Activated CD8-positive, alpha-beta memory T cell treated with anti-CD3 and anti-CD28 coated beads for 24 hours (primary cell): ENCODE results near the gene ZSCAN26.
A peak's percentile ranks its signal among the peaks of the same experiment; 100 is the strongest.

Experiments used
- DNase-seq: peaks from one replicate; pipeline ENCODE4 v3.0.0-alpha.2; 2020

The ZSCAN26 gene

DNA sequence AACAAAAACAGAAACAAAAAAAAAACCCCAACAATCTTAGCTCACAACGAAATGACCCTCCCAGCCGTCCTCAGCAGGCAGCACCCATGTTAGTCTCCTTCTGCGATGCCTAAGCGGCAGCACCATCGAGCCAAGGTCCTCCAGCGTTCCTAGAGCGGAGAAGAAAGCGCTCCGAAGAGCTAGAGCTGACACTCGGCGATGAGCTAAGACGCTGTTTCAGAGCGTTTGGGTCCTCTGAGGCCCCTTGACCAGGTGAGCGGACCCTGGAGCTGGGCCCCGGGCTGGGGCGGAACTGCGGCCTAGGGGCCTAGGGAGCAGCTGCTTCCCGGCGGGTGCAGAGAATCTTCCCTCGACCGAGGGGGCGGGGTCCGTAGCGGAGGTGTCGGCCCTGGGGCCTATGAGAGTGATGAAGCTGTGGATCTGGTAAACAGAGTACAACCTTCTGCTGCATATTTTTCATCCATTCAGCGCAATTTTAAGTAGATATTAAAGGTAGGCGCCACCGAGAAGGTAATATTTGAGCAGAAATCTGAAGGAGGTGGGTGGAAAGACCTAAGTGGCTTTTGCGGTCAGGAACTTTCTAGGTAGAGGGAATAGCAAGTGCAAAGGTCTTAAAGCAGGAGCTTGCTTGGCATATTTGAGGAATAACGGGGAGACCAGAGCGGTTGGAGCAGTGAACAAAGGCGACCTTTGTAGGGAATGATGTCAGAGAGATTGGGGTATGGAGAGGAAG lies at the start of gene ZSCAN26:
ZSCAN26 (plus strand) TSS at position 182 of the 733 bp plus-strand sequence. CDS start 4,777 bp downstream, outside the sequence.
- peak; percentile 95 for DNase-seq

- DNase-seq = no peak
Observed at GRCh38 chr6:28217890-28218289, 49.1 kb upstream of the ZSCAN26 start.

DNA sequence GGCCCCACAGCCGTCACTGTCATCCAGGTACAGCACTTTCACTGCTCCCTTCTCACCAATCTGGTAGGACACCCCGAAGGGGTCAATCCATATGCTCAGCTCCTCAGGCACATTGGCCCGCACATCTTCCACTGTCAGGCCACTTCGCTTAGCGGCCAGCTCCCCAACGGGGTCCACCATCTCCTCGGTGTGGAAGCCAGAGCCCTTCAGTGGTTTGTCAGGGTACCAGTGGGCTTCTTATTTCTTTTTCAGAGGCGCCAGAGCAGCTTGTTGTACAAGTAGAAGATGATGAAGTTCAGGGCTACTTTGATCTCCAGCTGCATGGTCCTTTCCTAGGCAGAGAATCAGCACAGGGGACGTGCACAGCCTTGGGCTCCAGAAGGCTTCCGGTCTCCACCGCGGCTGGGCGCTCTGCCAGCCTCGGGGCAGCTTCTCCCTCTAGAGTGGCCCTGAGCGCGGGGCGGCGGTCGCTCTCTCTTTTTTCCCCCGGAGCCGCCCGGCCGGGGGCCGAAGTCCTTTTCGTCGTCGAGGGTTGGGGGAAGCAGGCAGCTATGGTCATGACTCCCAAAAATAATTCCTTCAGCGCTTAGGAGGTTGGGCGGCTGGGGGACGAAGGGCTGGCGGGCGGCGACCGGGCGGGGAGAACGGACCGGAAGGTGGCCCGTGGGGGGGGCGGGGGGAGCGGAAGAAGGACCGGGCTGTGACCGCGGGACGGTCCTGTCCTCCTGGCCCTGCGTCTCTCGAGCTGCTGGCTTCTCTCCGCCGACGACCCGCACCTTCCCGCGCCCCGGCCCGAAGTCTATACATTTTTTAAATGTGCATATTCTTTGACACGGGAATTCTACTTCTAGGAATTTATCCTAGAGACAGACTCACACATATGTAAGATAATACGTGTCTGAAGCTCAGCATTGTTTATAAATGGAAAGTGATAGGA lies 48.4 kb upstream of the ZSCAN26 start:
- peak; percentile 72 for DNase-seq

DNA sequence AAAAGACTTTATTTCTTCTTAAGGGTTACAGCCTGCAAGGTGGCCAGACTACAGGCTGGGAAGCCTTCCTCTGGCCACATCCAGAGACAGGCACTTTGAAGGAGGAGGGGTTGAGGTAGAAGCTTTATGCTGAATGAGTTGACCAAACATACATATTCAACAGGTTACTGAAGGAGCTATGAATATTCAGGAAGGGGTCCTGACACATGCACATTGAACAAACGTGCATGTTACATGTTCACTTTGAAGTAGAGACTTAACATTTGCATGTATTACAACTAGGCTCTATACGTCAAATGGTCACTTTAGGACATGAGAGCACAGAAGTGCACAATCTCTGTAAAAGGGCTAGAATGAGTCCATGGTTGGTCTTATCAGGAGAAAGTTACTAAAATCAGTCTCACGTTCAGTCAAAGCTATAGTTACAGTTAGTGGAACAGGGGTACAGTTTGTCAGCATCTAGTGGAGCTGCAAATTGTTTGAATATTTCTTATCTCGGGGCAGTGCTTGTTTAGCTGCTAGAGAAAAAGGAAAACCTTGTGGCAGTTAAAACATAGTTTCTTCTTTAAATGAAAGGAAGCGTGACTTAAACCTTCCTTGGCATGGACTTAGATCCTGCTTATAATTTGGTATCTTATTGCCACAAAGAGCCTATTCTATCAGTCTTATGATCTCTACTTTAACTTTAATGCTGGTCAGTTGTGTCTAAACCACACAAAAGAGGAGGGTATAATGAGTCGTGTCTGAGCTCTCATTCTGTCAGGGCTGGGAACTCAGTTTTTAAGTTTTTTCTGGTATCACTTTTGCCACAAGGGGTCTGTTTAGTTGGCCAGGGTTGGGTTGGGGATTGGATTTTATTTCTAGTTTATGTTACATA lies 46.4 kb upstream of the ZSCAN26 start:
- no peak for DNase-seq

- DNase-seq = no peak
Observed at GRCh38 chr6:28224131-28225055, 42.5 kb upstream of the ZSCAN26 start.

DNA sequence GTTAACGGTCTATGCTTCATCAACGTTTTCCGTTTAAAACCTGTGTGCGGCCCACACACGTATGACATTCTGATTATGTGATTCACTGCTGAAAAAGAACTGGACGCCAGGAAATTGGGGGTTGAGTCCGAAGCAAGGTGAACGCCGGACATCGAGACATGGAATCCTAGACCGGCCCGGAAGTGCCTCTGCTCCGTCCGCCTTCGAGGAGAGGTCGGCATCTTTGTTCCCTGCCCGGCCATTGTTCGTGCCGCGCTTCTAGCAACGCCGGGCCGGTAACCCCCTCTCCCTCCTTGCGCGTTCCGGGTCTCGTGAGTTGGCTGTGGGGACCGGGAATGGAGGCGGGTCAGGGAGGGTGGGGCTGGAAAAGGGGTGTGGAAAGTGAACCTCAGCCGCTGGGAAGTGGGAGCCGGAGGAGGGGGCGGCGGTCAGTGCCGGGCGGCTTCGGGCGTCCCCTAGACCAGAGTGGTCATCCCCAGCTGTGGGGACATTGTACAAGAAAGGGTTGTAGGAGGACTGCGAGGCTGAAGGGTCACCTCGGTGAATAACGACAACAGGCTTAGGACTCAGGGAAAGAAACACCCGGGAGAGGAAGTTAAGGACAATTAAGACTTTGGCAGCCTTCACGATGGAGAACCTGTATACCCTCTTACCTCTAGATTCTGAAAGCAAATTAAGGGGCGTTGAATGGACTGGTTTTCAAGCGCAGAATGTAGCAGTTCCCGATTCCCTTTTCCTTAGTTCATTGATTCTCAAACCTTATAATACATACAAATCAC lies 41.7 kb upstream of the ZSCAN26 start, which contains the start of gene ZSCAN9:
ZSCAN9 (plus strand) TSS at position 220 of the 779 bp plus-strand sequence. CDS start 1,810 bp downstream, outside the sequence.
- DNase-seq = peak; percentile 82

DNA sequence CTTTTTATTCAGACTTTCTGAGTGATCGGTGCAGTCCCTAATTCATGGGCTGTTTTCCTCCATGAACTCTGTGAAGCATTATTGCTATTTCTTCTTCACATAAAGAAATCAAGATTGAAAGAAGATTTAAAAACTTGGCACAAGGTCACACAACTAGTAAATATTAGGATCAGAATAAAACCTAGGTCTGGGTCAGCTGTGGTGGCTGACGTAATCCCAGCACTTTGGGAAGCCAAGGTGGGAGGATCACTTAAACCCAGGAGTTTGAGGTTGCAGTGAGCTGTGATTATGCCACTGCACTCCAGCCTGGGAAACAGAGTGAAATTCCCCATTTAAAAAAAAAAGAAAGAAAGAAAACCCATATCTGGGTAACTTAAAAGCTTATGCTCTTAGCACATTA lies 40.5 kb upstream of the ZSCAN26 start:
- no peak for DNase-seq

DNA sequence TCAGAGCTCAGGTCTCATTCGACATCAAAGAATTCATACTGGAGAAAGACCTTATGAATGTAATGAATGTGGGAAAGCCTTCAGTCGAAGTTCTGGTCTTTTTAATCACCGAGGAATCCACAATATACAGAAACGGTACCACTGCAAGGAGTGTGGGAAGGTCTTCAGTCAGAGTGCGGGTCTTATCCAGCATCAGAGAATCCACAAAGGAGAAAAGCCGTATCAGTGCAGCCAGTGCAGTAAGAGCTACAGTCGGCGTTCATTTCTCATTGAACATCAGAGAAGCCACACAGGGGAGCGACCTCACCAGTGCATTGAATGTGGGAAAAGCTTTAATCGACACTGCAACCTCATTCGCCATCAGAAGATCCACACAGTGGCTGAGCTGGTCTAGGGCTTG lies 34.2 kb upstream of the ZSCAN26 start:
- DNase-seq = no peak

DNA sequence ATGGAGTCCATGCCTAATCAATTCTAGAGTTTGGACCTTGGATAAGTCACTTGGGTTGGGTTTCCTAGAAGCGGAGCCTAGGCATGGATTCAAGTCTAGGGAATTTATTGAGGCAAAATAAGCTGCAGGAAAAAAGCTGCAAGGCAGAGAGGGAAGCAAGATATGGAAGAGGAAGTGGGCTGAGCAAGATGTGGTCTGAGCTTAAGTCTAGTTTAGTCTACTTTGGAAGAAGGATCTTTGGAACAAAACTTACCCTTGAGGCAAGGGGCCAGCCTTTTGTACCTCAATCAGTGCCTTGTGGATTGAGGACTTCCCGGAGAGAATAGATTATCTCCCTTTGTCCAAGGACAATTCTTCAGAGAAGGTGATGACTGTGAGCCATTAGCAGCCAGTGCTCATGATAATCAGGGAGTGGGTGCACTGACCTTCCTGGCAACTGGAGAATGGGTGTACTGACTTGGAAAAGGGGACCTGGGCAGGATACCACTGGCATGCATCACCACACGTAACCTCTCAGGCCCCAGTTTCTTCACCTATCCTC lies 31.0 kb upstream of the ZSCAN26 start:
- DNase-seq = no peak

DNA sequence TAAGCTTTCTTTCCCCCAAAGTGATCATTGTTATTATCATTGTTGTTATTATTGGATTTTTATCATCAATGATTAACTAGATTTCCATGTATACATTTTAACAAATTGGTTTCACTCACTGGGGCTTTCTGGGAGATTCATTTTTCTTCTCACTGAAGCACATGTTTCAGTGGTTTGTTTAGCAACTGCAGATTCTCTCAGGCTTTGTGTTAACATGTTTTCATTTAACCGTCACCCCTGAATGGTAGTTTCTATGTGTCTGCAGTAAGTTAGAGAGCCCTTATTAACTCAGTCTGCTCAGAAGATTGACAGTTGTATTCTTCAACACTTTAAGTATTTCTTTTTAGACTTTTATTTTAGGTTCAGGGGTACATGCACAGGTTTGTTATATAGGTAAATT lies 27.3 kb upstream of the ZSCAN26 start:
- no peak for DNase-seq

DNA sequence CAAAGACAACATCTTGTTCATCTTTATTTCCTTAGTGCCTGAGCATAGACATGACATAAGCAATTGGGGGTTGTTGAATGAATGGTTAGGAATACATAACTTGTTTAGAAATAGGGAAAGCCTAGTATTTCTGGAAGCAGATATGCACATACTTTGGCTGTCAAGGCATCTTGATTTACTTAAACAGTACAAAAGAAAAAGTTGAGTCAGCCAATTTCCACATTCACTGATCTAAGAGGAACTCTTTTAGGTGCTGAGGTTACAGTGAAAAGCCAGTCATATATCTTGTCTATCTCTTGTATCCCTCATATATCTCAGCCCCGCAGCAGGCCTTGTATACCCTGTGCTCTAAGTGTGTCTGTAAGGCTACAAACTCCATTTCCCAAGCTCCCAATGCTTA lies 26.5 kb upstream of the ZSCAN26 start:
- no peak for DNase-seq

DNA sequence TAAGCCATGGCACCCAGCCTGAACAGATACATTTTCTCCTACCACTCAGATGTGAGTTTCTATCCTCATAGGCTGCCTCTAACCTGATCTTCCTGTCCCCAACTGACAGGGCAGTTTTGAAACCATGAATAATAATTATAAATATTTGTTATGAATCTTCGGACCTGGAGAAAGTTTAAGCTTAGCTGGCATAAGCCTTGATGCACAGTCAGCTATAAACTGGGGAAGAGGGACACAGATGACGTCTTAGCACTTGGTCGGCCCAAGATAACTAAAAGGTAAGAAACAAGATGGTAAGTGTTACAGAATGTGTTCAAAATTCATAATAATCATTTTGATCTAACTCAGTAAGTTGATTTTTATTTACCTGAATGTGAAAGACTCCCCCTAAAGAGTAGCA lies 23.0 kb upstream of the ZSCAN26 start:
- no peak for DNase-seq

GRCh38 chr6:28245206-28245941 lies 21.6 kb upstream of the ZSCAN26 start:
- no peak for DNase-seq

GRCh38 chr6:28248916-28249315 lies 18.0 kb upstream of the ZSCAN26 start:
- DNase-seq = no peak

- no peak for DNase-seq
Observed at GRCh38 chr6:28250747-28251146, 16.2 kb upstream of the ZSCAN26 start.

DNA sequence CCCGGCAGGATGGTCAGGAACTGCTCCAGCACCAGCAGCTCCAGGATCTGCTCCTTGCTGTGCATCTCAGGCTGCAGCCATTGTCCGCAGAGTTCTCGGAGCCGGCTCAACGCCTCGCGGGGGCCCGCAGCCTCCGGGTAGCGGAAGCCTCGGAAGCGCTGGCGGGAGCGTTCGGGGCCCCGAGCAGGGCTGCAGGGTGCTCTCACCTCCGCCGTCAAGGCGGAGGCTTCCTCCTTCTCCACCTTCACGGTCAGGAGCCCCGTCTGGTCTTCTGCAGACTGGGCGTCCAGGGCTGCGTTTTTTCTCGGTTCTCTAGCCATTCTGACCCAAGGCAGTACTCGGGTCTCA lies 15.3 kb upstream of the ZSCAN26 start:
- DNase-seq = no peak

DNA sequence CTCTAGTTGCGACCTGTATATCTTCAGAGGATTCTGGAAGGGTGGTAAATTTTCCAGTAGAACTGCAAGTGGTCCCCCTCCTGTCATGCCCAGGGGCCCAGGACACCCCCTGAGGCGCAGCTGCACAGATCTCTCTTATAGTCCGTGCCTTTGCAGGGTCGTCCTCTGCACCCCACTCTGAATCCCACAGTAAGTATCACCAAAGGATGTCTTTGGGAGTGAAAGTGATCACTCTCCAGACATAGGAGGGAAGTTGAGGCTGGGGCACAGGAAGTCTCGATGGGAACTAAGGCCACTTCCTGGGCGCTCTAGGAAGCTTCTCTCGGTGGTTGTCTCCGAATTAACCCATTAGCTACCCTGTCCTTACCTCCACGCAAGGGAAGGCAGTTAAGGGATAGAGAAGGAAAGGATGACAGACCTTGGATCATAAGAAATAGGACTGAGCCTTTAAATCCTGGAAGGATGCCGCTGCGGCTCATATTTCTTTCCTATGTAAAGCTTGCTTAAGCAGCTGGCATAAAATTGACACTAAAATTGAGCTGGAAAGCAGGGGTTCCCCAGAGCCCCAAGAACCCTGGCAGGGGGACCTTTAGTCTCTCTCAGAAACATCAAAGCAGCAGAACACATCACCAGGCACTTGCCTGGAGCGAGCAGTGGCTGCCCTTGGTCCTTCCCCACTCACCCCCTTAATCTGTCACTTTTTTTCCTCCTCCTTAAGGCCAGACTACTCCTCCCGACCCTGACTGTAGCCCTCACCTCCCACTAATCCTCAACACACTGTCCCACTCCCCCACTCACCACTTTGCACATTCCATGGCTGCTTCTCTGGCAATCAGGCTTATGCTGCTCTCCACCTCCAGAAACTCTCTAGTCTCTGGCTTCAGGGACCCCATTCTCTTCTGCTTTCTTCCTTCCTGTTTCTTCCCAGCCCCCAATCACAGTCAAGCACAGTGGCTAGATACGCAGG lies 14.7 kb upstream of the ZSCAN26 start, which contains the start of gene ZKSCAN4:
ZKSCAN4 (minus strand) TSS at position 261 of the 967 bp plus-strand sequence. CDS start 289 bp downstream, outside the sequence.
- DNase-seq = peak; percentile 89

DNA sequence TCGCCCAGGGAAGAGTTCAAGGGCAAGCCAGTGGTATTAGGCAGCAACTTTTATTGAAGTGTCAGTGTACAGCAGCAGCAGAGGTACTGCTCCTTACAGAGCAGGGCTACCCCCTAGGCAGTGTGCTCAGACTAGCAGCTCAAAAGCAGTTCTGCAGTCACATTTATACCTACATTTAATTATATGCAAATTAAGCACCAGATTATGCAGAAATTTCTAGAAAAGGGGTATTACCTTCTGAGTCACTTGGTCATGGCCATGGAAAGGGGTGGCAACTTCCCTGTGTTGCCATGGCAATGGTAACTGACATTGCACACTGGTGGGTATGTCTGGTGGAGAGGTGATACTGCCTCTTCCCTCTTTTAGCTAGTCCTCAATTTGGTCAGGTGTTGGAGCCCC lies 12.8 kb upstream of the ZSCAN26 start:
- no peak for DNase-seq

DNA sequence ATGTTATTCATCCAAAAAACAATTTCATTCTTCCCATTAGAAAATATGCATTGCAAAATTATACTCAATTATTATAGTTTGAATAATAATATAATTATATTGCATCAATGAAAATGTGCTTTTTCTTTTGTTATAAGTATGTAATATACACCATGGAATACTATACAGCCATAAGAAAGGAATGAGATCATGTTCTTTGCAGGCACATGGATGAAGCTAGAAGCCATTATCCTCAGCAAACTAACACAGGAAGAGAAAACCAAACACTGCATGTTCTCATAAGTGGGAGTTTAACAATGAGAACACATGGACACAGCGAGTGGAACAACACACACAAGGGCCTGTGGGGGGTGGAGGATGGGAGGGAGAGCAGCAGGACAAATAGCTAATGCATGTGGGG lies 9.9 kb upstream of the ZSCAN26 start:
- no peak for DNase-seq
